GM21717 (cell line): ENCODE measurements around the gene TAF1B.

Experiments used
- ATAC-seq: cut with Tn5 transposase; IDR thresholded peaks from one replicate; pipeline ENCODE4 v1.9.1; 2021; ENCODE audit warnings: mild to moderate bottlenecking, moderate library complexity; ENCODE audit not compliant: unreplicated experiment

The TAF1B gene

DNA sequence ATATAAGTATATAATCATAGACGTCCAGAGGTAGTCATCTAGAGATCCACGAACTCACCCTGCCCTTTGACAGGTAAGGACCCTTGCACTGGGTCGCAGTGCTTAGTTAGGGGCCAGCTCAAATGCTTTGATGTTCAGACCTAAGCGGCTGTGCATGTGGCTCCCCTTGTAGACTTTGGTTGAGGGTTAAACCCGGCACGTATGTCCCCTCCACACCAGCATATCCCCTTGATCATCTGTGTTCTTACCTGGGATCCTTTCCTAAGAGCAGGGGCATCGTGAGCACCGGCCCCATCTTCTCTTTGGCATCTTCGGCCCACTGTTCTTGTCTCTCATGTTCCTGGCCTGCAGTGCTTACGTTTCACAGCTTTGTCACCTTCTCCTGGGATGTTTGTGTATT lies 139.6 kb downstream of the TAF1B start:
- ATAC-seq: no peak

DNA sequence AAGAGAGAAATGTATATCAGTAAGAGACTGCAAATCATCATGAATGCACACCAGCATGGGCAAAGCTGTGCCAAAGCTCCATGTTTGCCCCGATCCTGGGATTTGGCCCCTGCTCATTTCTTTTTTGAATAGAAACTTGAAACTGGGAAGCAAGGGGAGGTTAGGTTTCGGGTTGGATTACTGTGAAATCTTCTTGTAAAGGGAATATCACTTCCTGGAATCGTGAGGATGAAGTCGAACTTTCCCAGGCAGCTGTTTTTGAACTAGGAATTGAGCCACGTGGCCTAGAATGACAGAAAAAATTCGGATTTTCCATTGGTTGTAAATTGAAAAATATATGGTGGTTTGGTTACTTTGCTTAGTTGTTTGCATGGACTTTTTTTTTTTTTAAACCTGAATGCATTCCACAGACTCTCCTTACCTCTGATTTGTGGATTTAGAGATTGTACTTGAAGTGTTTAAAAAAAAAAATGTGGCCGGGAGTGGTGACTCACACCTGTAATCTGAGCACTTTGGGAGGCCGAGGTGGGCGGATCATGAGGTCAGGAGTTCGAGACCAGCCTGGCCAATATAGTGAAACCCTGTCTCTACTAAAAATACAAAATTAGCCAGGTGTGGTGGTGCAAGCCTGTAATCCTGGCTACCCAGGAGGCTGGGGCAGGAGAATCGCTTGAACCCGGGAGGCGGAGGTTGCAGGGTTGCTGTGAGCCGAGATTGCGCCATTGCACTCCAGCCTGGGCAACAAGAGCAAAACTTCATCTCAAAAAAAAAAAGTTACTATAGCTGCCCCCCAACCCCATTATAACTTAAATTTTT lies 140.3 kb downstream of the TAF1B start:
- no peak for ATAC-seq
